Measurements from ENCODE around the gene PICK1. TPM values are rescaled to one million over a fixed set of nuclear protein-coding genes. Genes with fewer than 3 reads are reported as not detected.

PICK1 gene
- total and polyA plus RNA-seq, 2 donors (not counting 3 experiments of a cell fraction or from before 2014, with no cell fraction given) = 18.0 to 20.8 TPM

DNA sequence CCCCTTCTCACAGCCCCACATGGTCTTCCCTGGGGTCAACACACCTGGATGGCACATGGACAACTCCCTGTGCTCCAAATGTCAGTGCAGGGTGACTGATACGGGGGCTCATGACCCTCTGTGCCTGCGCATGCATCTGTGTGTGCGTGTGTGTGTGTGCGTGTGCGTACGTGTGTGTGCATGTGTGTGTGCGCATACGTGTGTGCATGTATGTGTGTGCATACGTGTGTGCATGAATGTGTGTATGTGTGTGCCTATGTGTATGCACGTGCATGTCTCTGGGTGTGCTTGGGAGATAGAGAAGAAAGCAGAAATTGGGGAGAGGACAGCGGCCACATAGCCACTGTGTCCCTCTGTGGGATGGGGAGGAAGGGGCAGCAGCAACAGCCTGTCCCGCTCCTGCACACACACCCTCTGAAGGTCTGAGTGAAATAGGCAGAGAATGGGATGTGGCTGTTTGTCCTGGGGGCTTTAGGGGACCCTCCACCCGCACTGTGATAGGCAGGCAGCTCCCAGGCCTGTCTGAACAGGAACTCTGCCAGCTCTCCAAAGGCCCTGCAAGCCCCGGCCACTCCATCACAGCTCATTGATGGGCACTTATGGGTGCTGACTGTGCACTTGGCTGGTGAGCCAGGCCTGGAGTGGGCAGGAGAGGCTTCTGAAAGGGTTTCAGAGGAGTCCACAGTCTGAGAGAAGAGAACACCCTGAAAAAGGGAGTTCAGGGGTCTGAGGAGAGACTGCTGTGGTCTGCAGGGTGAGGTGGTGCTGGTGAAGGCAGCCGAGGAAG lies 28.7 kb upstream of the PICK1 start:
- POLR2A ChIA-PET = no interaction called here

More for the DNA sequence above, 28.7 kb upstream of the PICK1 start:
- no TSS peak for BruUV-seq (replicated peaks)
- H3K27me3 ChIP-seq (ENCODE audit: control insufficient read depth in 2 of 2, insufficient read depth in 2 of 2, low read length in 2 of 2) = peaks cover 0 to 5% of the 10 kb centered on the region in 2 experiments
- no peak overlapping the region for H3K4me2 ChIP-seq (ENCODE audit: insufficient read depth, low read length)
- intact Hi-C loops (cut with micrococcal nuclease) (no loop called here), dilution Hi-C loops (cut with MboI; ENCODE audit: extremely low pct_ligation_motif_present, low sequenced_read_pairs) (no loop called here)
- H4K20me1 ChIP-seq (replicated peaks; ENCODE audit: control insufficient read depth, extremely low read depth, insufficient read depth, low read length) = no peaks in the 10 kb centered on the region
- DNase-seq (ENCODE audit: low read depth, low spot score) = no peak
- no peak overlapping the region for H2AFZ ChIP-seq (ENCODE audit: low read depth, low read length)
- H3K36me3 ChIP-seq (ENCODE audit: control insufficient read depth in 2 of 2, extremely low read depth in 1 of 2, insufficient read depth in 2 of 2, low read length in 2 of 2) = no peaks in the 10 kb centered on the region
- H3K79me2 ChIP-seq (ENCODE audit: control insufficient read depth, insufficient read depth, low read length) = no peaks in the 10 kb centered on the region
- no peak overlapping the region for H3K27ac ChIP-seq (ENCODE audit: insufficient read depth, low read depth, low read length)
- no peaks in the 10 kb centered on the region for H3K4me1 ChIP-seq (ENCODE audit: control insufficient read depth, extremely low read depth, insufficient read depth, low read length)
- H3K9me1 ChIP-seq (replicated peaks; ENCODE audit: control insufficient read depth, extremely low read depth, insufficient read depth, low read length) = no peaks in the 10 kb centered on the region
- H3K4me3 ChIP-seq (replicated peaks in 1 of 3; ENCODE audit: insufficient read depth in 1 of 3, low read depth in 1 of 3, low read length in 3 of 3) = no peak overlapping the region
- no peak overlapping the region for H3K9ac ChIP-seq (replicated peaks; ENCODE audit: extremely low read depth, insufficient read depth, low read length)
- FAIRE-seq = no peak
- CTCF ChIA-PET = interaction anchor here (1.5 kb wide), 1 partner anchor 24 kb away, joined by 6 read pairs; no protein-coding TSS in a partner anchor
- no peaks in the 10 kb centered on the region for H3K9me3 ChIP-seq (replicated peaks; ENCODE audit: control insufficient read depth, insufficient read depth, low read length)
- no peak for TF ChIP-seq EZH2 (IDR thresholded peaks at IDR 0.05; ENCODE audit: borderline replicate concordance, low read depth, low read length, severe bottlenecking)
- TF ChIP-seq FOS (IDR thresholded peaks at IDR 0.05; ENCODE audit: borderline replicate concordance, insufficient read depth, low read length) = no peak
- TF ChIP-seq MAX (IDR thresholded peaks at IDR 0.05; ENCODE audit: insufficient read depth, insufficient read length) = no peak
- no peak for TF ChIP-seq POLR2AphosphoS5 (IDR thresholded peaks at IDR 0.05; ENCODE audit: insufficient read depth, low read depth, low read length)
- TF ChIP-seq MYC (IDR thresholded peaks at IDR 0.05; ENCODE audit: low read depth, low read length) = no peak
- TF ChIP-seq POLR2A (IDR thresholded peaks at IDR 0.05; ENCODE audit: low read depth, low read length) = no peak
- TF ChIP-seq, protein P1, sequence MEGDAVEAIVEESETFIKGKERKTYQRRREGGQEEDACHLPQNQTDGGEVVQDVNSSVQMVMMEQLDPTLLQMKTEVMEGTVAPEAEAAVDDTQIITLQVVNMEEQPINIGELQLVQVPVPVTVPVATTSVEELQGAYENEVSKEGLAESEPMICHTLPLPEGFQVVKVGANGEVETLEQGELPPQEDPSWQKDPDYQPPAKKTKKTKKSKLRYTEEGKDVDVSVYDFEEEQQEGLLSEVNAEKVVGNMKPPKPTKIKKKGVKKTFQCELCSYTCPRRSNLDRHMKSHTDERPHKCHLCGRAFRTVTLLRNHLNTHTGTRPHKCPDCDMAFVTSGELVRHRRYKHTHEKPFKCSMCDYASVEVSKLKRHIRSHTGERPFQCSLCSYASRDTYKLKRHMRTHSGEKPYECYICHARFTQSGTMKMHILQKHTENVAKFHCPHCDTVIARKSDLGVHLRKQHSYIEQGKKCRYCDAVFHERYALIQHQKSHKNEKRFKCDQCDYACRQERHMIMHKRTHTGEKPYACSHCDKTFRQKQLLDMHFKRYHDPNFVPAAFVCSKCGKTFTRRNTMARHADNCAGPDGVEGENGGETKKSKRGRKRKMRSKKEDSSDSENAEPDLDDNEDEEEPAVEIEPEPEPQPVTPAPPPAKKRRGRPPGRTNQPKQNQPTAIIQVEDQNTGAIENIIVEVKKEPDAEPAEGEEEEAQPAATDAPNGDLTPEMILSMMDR (IDR thresholded peaks at IDR 0.05; ENCODE audit: extremely low read depth in 1 of 2, insufficient read depth in 1 of 2, low read depth in 1 of 2, low read length in 2 of 2) = no peak
- no peak for TF ChIP-seq GATA2 (IDR thresholded peaks at IDR 0.05; ENCODE audit: insufficient read depth, insufficient read length, low read depth, low read length)
- TF ChIP-seq JUN (IDR thresholded peaks at IDR 0.05; ENCODE audit: borderline replicate concordance, insufficient read depth, insufficient read length, low read depth) = no peak
